OCI-M2 (cell line): ENCODE data around the gene TMA7.

Experiments
- DNase-seq: peaks from one replicate; lab custom pipeline; 2025; ENCODE audit not compliant: unreplicated experiment; lab: John Stamatoyannopoulos, UW

The TMA7 gene

DNA sequence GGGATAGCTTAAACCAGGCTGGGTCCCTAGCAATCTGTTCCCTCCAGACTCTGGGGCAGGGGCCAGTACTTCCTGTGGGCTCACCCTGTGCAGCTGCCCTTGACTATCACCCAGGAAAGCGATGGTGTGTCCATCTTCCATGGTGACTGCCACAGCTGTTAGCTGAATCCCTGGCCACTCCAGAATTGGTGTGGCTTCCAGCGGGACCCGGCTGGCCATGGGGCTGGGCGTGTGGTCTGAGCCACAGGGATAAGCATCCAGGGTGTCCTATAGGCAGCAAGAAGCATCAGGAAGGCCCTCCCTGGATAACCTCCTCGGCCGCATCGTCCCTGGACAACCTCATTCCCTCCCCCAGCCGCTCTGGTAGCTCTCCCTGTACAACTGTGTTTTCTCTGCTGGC is 17.4 kb upstream of the TMA7 start:
- no peak for DNase-seq

DNA sequence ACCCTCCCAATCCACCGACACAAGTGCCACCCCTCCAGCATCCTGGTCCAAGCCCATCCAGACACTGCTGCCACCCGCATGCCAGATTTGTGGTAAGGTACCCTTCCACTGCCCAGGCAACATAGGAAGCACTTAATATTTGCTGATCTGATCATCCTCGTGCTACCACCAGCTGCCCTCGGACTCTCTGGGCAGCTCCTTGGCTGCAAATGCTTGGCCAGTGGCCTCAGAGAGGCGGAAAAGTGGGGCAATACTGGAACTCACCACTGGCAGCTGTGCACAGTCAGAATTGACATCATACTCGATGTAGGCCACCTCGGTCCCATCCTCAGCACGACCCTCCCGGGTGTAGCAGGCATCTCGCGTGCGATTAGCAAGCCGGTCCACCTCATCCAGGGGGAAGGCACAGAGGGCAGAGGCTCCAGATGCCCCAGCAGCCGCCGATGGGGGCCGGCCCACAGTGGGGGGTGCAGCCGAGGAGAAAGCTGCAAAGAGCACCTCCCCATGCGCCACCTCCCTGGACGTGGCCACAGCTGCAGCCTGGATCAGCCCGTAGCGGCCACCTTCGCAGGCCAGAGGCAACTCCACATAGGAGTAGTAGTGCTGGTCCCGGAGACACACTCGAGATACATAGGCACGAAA is 16.7 kb upstream of the TMA7 start:
- DNase-seq: no peak

DNA sequence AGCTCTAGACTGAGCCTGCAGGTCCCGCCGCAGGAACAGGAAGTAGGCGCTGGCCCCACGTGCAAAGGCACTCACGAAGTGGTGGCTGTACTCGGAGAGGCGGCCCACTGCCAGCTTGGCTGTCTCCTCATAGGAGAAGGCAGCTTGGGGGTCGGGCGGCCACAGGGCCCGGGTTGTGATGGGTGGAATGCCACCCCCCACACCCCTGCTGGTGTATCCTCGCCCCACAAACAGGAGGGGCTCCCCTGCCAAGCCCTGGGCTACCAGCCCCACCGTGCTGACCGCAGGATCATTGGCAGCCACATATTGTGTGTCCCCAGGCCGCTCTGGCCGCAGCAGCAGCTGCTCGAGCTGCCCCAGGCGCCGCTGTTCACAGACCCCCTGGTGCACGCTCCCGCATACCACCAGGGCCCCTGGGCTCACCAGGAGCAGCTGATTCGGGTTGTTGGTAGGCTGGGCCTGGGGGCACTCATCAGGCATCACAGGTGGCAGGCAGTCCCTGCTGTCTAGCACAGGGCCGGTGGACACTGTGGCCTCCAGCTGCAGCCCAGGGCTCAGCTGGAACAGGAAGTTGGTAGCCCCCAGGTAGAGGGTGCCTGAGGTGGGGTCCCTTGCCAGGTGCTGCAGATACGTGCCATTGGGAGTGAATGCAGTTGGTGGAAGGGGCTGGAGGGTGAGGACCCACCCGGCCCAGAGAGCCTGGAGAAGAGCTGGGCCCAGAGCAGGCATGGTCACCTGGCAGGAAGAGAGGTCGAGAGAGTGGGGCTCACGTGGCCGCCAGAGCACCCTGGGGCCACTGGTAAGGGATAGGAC is 16.0 kb upstream of the TMA7 start:
- no peak for DNase-seq

DNA sequence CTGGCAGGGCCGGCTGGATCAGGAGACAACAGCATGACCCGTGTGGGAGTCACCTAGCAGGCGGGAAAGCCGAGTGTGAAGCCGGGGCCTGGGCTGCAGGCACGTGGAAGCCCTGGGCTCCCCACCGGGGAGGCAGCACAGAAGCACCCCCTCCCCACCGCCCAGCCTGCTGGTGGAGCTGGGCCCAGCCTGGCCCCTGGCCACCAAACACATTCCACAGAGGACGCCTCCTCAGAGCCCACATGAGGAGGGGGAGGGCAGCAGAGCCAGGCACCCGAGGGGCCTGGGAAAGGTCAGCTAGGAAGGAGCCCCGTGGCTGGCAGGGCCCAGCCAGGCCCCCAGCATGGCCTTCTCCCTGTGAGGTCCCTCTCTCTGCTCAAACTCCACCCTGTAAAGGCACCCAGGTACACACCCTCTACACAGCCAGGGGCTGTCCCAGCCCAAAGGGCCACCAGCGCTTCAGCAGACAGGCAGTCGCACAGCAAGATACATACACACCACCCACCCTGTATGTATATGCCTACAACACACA is 14.7 kb upstream of the TMA7 start:
- DNase-seq: no peak

DNA sequence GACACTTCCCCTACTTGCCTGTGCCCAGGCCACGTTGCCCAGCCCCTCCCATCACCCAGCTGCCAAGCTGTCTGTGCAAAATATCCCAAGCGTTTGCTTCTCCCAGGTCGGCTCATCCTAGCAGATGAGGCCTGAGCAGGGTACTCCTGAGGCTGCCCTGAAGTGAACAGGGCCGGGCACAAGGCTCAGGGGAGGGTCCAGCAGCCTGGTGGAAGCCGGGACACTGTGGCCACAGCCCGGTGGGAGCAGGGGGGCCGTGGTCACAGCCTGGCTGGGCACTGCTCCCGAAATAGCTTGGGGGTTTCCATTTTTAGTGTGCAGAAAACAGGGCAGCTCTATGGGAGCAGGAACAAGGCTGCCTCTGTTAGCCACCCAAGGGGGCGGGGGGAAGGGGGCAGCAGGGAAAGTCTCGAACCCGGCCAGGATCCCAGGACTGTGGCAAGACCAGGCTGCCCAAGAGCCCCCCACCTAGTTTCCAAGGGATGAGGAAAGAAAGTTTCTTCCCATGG is 13.6 kb upstream of the TMA7 start:
- no peak for DNase-seq

DNA sequence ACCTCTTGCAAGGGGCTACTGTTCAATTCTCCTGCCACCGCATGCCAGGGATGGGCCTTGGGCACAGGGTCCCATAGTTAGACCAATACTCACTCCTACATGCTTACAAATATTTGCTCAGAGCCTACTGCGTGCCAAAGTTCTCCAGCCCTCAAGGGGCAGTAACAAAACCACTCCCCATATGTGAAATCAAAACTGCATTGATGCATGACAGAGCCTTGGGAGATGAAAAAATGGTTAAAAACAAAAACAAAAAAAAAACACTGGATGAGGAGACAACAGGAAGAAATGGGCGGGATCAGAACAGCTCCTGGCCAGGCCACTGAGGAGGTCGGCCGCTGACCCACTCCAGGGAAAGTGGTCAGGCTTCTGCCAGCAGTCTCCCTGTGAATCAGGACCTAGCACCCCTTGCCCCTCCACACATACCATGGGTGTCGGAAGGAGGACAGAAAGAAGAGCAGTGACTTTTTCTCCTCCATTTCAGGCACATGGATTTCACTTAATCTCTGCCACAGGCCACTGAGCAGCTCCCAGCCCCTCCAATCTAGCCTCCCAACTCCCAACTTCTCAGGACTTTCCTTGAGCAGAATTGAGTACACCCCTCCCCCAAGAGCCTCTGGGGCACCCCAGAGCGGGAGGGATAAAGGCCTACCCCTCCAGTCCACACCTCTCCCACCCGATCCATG is 13.0 kb upstream of the TMA7 start:
- no peak for DNase-seq

DNA sequence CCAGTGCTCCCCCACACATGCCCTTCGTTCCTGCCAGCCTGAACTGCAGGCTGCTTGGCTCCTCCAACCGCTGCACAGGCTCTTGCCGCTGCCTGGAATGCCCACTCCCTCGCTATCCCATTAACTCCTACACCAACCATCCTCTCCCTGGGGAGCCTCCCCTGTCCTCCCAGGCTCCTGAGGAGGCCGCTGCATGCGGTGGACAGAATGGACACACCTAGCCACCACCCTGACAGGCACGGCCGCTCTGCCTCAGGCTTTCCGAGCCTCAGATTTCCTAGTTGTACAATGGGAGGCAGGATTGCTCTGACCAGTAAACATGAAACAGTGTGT is 12.5 kb upstream of the TMA7 start:
- DNase-seq: no peak

DNA sequence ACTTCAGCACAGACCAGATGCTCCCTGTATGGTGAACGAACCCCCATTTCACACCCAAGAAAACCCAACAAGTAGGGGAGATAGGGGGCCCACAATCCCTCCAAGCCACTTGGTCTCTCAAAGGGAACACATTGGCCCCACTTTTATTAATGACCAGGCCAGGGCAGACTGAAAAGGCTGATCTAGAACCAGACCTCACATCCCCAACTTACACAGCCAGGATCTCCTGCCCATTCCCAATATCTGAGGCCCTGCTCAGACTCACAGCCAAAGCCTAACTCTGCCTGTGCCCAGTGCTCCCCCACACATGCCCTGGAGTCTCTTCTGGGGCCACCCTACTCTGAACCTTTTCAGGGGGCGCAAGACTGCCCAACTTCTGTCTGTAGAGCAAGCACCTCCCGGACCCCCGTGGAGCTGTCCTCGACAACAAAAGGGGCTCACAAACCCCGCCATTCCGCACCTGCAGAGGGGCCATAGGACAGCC is 11.9 kb upstream of the TMA7 start:
- no peak for DNase-seq

DNA sequence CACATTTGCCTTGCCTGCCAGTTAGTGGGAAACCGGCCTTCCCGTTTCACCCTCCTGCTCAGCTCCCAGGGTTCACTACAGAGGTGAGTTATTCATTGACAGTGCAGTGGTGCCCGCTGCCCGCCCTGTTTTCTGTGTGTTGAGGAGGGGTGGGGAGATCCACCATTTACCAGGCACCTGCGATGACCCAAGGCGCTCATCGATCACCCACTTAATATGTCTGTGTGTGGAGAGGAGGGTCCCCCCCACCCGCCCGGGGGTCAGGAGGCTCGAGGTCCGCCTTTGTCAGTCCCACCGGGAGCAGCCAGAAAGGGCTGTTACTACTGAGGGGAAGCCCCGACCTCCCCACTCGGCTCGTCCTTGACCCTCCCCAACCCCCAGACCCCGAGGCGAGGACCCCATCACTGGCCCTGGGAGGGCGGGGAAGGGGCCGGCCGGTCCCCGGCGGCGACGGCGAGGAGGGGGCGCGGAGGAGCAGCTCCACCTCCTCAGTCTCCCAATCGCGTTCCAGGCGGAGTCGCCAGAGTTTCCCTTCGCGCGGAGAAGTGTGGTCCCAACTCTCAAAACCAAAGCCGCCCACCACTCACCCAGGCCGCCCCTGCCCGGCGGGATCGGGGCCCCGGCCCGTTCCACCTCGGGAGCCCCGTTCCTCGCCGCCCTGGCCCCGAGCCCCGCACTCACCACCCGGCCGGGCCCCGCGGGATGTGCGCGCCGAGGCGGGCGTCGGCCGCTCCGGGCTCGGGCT is 11.3 kb upstream of the TMA7 start:
- DNase-seq: no peak

DNA sequence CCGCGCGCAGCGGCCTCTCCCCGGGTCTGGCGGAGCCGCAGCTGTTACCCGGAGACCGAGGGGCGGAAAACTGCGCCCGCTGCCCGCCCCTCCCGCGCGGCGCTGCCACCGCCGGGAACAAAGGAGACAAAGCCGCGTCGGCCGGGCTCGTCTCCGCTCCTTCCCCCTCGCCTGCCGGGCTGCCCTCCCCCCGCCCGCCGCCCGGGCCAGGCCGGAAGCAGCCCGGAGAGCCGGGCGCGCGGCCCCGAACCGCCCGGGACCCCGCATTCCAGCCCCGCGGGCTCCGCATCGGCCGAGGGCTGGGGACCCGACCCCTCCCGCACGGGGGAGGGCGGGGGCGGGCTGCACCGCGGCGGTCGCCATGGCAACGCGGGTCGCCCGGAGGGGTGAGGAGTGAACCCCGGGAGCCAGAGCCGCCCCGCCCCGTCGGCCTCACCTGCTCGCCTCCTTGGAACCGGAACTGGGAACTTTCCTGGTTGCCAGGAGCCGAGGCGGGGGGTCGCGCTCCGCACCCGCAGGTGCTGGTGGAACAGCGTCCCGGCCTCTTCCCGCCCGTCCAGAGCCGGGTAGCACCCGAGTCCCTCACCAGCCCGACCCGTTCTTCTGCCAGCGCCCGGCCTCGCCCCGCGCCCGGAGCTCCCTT is 10.6 kb upstream of the TMA7 start:
- no peak for DNase-seq

DNA sequence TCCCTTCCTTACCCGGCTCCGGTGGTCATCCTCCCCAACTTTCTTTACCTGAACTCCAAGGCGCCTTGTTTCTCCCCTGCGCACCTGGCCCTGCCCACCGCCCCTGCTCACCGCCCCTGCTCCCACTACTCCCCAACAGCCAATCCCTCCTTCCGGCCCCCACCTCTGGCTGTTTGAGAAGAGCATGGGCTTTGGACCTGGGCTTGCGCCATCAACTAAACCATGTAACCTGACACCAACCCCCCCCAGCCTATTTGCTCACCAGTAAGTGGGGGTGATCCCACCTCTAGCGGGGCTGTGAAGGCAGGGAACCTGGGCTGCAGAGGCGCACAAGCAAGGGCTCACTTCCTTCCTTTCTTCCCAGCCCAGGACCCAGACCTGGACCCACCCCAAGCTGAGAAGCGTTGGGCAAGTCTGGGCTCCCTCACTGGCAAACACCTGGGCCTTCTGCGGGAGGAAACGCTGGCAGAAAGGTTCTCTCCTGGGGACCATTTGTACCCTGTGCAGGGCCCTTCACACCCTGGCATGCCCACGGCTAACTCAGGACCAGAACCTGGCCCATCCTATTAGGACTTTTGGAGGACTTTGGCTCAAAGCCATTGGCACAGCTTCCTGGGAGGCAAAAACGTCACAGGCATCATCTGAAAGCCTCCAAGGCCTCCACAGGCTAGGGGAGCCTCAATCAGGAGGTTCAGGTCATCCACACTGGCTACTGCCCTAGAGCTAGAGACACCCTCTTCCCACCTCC is 9.9 kb upstream of the TMA7 start, which contains the start of gene PLXNB1:
Gene PLXNB1 (minus strand): TSS at position 127 of the 748 bp plus-strand sequence. CDS start 5,475 bp downstream, outside the sequence.
- DNase-seq: no peak

DNA sequence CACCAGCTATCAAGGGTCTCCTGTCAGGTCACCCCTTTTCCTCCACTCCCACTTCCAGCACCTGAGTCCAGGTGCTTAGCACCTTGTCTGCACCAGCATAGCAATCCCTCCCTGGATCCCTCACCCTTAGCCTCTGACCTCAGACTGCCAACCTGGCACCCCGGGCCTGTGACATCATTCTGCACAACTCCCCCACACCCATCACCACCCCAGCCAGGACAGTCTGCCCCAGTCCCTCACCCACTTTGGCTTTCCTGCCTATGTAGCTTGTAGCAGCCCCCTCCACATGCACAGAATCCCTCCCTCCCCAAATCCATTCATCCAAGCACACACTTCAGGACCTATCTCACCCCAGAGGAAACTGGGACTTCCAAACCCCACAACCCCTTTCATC is 9.4 kb upstream of the TMA7 start:
- DNase-seq: no peak

DNA sequence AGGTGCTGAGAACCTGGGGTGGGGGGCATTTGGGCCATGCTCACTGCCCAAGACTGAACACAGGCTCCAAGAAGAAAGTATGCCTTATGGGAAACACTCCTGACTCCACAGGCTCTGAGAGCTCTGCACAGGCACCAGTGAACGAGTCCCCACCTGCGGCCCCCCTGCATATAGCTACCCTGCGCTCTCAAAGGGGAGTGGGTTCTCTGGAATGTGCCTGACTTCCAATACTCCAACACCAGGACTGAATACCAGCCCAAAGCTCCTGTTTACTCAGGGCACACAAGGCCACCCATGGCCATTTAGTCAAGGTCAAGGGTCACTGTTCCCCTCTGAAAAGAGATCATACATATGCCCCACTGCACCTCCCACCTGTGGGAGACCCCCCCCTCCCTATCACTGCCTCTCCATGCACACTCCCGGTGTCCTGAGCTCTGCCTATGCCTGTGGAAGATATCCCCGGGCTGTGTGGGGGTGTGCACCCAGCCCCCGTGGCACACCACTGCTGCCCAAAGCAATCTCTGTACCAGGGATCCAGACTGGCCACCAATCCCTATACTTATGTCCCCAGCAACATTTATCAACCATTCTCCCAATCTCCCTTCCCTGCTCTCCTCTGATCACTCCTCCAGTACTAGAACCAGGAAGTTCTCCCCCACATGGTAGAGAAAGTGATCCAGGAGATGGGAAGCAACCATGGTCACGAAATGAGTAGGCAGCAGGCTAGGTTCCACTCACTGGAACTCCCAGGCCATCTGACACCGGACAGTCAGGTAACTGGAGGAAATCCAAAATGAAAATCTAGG is 8.6 kb upstream of the TMA7 start:
- DNase-seq: no peak

DNA sequence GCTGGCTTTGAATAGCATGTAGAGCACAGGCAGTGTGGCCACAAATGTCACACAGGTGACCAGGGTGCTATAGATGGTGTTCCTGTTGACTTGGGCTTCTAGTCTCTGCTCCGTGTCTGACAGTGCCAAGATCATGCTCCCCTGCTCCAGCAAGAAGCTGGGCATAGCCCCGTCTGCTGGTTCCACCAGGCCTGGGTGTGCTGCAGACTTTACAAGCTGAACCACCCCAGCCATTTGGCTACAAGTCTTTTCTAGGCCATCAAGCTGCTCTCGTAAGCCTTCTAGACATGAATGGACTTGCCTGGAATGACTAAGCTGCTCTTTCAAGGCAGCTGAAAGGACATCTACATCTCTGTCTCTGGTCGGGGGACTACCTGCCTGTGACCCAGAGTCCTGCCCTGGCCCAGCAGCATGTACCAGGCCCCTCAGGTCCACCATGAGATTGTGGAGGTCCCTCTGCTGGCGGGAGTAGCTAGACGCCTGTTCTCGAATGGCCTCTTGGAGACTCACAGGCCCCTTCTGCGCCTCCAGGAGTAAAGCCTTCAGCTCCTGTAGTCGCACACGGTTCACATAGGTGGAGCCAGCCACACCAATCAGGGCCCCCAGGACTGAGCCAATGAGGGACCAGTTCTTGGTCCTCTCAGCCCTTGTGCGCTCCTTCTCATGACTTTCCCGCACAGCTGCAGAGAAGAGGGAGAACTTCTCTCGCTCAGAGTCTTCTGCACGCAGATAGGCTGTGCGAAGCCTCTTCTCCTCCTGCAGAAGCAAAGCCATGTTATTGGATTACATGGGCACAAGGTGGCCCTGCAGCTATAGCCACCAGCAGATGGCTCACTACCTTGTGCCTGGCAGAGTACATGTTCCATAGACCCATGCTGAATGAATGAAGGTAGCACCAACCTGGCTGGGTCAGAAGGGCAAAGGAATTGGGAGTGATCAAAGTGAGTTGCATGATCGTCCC is 7.4 kb upstream of the TMA7 start:
- DNase-seq: no peak

DNA sequence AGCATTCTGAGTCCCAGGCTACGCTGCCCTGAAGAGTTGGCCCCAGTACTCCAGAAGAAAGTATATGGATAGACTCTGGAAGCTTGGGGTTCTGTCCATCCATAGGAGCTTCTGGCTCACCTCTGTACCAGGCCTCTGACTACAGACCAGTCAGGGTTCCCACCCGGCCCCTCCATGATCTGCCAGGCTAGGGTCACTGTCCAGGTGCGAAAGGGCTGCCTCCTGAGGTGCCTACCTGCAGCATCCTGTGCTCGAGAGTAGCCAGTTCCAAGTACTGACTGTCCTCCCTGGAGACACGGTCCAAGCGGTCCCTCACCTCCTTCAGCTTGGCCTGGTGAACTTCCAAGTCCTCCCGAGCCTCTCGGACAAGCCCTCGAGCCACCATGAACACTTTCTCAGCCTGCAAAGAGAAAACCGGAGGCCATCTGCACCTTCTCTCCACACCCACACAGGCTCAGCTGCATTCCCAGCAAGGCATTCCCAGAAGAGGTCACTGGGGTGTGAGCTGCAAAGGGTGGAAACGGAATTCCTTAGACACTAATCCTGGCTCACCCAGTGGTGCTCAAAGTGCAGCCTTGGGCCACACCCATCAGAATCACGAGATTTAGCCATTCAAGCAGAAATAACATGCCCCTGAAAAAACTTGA is 6.5 kb upstream of the TMA7 start:
- no peak for DNase-seq

DNA sequence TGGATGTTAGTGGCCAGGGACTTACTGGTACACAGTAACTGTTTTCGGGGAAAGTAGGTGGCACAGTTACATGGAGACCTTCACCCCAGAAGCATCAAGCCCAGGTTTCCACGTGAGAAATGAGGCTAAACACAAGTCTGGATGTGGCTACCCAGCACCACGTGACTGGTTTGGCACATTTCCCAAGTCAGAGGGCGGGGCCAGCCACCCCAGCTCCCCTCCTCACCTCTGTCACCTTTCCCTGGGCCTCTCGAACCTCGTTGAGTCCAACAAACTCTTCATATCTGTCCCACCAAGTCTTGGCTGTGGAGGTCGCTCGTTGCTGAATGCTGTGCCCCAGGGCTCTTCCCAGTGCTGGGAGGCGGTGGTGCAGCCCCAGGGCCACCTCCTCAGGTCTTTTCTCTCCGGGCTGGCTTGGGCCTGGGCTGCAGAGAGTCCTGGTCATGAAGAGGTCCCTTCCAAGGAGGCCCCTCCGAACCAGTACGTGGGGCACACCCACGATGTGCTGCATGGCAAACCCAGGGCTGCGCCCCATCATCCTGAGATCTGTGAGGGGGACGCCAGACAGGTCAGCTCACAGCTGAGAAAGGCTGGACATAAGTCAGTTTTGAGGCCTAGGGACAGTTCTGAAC is 5.3 kb upstream of the TMA7 start:
- no peak for DNase-seq

DNA sequence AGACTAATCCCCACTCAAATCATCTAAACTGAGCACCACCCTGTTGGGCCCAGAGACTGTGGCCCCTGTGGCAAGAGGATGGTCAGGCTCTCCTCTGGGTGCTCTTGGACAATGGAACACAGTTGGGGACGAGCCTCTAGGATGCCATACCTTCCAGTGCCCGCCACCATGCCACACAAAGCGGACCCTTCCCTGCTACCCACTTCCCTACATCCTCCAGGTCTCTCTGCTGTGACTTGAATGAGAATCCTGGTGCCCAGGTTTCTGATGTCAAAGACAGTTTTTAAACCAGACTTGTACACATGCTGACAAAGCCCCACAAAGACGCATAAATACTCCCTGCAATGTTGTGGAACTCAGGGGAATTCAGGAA is 4.8 kb upstream of the TMA7 start:
- DNase-seq: no peak
